NCI-H526 treated with DMSO at 0.1 percent for 48 hours (cell line): Measurements from ENCODE around the gene LMTK3.

Experiments used
- DNase-seq: peaks from one replicate; lab custom pipeline; 2025; lab: John Stamatoyannopoulos, UW

The LMTK3 gene

DNA sequence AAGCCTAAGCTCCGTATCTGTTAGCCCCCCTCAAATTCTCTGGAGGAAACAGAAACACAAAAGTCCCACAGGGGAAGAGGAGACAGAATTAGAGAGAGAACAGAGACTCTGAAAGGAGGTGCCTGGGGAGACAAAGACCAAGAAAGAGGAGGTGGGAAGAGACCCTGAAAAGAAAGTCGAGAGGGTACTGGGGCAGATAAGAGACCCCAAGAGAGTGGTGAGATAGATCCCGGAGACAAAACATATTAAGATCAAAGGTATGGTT, 66.8 kb downstream of the LMTK3 start:
- no peak for DNase-seq

DNA sequence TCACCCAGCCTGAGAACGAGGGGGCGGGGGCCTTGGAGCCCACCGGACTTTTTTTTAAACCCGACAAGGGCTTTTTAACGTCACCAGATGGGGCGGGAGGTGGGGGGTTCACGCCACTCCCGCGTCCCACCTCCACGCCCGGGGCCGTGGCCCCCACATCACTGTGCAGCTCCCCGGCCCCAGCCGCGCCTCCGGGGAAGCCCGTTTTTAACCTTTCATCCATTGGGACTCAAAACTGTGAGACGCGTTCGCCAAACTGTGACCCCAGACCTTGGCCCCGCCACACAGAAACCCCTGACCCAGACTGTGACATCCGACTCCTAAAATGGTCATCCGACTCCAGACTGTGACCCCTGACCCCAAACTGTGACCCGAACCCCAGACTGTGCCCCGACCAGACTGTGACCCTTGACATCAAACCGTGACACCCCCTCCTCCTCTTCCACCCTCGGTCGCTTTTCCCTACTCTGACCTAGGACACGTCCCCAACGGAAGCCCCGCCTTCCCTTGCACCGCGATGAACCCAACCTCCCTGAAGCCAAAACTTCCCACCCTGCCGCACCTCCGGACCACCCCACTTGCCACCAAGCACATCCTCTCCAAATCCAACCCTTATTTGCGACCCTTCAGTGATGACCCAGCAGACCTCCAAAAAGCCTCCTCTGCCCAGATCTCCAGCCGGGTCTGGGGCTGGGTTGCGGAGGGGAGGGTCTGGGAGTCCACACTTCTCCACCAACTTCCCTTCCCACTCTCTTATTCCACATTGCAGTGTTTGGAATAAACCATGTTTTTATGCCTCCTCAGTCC, 67.3 kb downstream of the LMTK3 start:
- DNase-seq: no peak

DNA sequence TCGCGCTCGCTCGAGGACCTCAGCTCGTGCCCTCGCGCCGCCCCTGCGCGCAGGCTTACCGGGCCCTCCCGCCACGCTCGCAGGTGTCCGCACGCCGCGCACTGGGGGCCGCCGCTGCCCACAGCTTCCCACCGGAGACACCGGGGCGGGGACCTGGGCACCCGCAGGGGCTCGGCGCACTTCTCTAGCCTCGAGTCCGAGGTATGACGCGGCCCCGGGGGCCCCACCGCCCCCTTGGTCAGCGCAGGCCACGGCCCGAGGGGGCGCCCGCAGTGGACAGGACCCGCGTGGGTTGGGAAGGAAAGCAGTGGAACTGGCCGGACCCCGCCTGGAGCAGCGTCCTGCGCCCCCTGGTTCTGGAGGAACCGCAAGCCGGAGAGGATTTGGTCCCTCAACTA, 67.9 kb downstream of the LMTK3 start:
- no peak for DNase-seq

DNA sequence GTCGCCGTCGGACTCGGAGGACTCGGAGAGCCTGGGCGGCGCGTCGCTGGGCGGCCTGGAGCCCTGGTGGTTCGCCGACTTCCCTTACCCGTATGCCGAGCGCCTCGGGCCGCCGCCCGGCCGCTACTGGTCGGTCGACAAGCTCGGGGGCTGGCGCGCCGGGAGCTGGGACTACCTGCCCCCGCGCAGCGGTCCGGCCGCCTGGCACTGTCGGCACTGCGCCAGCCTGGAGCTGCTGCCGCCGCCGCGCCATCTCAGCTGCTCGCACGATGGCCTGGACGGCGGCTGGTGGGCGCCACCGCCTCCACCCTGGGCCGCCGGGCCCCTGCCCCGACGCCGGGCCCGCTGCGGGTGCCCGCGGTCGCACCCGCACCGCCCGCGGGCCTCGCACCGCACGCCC, 68.4 kb downstream of the LMTK3 start:
- DNase-seq: no peak

DNA sequence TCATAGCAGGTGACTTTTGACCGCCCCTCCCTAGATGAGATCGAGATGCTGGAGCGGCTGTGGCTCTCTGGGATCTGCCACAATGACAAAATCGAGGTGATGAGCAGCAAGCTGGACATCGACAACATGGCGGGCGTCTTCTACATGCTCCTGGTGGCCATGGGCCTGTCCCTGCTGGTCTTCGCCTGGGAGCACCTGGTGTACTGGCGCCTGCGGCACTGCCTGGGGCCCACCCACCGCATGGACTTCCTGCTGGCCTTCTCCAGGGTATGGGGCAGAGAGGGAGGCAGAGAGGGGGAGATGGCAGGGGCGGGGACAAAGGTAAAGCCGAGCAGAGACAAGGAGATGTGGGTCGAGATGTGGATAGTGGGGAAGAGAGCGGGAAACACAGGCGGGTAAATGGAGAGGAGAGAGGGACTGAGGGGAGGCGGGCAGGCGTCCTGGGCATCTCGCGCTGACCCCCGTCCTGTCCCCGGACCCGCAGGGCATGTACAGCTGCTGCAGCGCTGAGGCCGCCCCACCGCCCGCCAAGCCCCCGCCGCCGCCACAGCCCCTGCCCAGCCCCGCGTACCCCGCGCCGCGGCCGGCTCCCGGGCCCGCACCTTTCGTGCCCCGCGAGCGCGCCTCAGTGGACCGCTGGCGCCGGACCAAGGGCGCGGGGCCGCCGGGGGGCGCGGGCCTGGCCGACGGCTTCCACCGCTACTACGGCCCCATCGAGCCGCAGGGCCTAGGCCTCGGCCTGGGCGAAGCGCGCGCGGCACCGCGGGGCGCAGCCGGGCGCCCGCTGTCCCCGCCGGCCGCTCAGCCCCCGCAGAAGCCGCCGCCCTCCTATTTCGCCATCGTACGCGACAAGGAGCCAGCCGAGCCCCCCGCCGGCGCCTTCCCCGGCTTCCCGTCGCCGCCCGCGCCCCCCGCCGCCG, 69.3 kb downstream of the LMTK3 start:
- no peak for DNase-seq

DNA sequence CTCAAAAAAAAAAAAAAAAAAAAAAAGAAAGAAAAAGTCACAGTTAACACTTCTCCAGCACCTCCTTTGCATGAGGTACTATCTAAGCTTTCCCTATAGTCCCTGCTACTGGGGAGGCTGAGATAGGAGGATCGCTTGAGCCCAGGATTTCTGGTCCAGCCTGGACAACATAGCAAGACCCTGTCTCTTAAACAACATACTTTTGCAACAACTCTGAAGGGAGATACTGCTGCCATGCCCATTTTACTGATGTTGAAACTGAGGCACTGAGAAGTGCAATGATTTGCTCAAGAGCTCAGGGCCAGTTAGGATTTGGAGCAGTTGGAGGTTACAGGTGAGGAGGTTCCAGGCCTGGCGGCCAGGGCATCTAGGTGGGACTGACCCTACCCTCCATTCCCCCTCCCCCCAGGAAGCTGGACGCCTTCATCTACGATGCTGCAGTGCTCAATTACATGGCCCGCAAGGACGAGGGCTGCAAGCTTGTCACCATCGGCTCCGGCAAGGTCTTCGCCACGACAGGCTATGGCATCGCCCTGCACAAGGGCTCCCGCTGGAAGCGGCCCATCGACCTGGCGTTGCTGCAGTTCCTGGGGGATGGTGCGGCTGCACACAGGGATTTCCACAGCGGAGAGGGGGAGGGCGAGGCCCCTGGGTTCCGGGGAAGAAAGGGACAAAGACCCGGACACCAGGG, 70.1 kb downstream of the LMTK3 start:
- no peak for DNase-seq

DNA sequence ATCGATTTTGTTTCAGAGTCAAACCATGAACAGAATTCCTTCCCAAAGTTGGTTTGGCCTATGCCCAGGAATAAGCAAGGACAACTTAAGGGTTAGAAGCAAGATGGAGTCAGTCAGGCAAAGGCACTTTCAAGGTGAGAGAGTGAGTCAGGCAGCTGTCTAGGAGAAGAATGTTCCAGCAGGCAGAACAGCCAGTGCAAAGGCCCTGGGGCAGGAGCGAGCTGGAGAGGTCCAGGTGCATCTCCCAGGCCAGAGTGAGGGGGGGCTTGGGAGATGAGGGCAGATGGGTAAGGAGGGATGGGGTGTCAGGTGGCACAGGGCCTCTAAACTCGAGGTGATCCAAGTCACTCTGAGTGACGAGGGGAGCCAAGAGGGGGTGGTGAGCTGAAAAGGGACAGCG, 75.0 kb downstream of the LMTK3 start:
- no peak for DNase-seq
